Measurements from ENCODE around the gene ULBP2.
"Not testable (repeated sequence)": the region's sequence is repeated elsewhere in the genome, so short reads cannot be mapped to it uniquely, and the experiment has no call there.

ULBP2 gene

GRCh38 chr6:149965194-149966020, 23.6 kb downstream of the ULBP2 start:
- H3K27me3 ChIP-seq (ENCODE audit: control insufficient read depth, insufficient read depth, low read length) = peaks cover 26% of the 10 kb centered on the region
- H3K4me1 ChIP-seq (ENCODE audit: control insufficient read depth, insufficient read depth, low read length) = peaks cover 25% of the 10 kb centered on the region
- H3K9ac ChIP-seq (ENCODE audit: low read depth, low read length) = peak overlapping the region; percentile 87
- H3K36me3 ChIP-seq (ENCODE audit: insufficient read depth, low read length) = no peaks in the 10 kb centered on the region
- H3K4me2 ChIP-seq (ENCODE audit: low read length) = peak overlapping the region; percentile 99
- H3K9me3 ChIP-seq (replicated peaks; ENCODE audit: low read length) = no peaks in the 10 kb centered on the region
- H3K4me3 ChIP-seq (ENCODE audit: low read length) = peak overlapping the region; percentile 85

GRCh38 chr6:149966319-149966718, 24.5 kb downstream of the ULBP2 start:
- H3K27me3 ChIP-seq (ENCODE audit: control insufficient read depth, insufficient read depth, low read length) = peaks cover 22% of the 10 kb centered on the region
- not testable (repeated sequence) for H3K9me3 ChIP-seq (replicated peaks; ENCODE audit: low read length); H3K36me3 ChIP-seq (ENCODE audit: insufficient read depth, low read length); H3K4me3 ChIP-seq (ENCODE audit: low read length); H3K4me2 ChIP-seq (ENCODE audit: low read length); H3K9ac ChIP-seq (ENCODE audit: low read depth, low read length)
- H3K4me1 ChIP-seq (ENCODE audit: control insufficient read depth, insufficient read depth, low read length) = peaks cover 25% of the 10 kb centered on the region

GRCh38 chr6:149967591-149967990, 25.8 kb downstream of the ULBP2 start:
- H3K36me3 ChIP-seq (ENCODE audit: insufficient read depth, low read length) = no peaks in the 10 kb centered on the region
- no peak overlapping the region for H3K9ac ChIP-seq (ENCODE audit: low read depth, low read length)
- no peaks in the 10 kb centered on the region for H3K9me3 ChIP-seq (replicated peaks; ENCODE audit: low read length)
- peaks cover 22% of the 10 kb centered on the region for H3K27me3 ChIP-seq (ENCODE audit: control insufficient read depth, insufficient read depth, low read length)
- peaks cover 25% of the 10 kb centered on the region for H3K4me1 ChIP-seq (ENCODE audit: control insufficient read depth, insufficient read depth, low read length)
- no peak overlapping the region for H3K4me2 ChIP-seq (ENCODE audit: low read length)
- H3K4me3 ChIP-seq (ENCODE audit: low read length) = no peak overlapping the region

GRCh38 chr6:149967999-149968398, 26.2 kb downstream of the ULBP2 start:
- H3K9ac ChIP-seq (ENCODE audit: low read depth, low read length); H3K4me2 ChIP-seq (ENCODE audit: low read length); H3K36me3 ChIP-seq (ENCODE audit: insufficient read depth, low read length); H3K9me3 ChIP-seq (replicated peaks; ENCODE audit: low read length); H3K4me3 ChIP-seq (ENCODE audit: low read length): not testable (repeated sequence)
- H3K4me1 ChIP-seq (ENCODE audit: control insufficient read depth, insufficient read depth, low read length) = peaks cover 21% of the 10 kb centered on the region
- peaks cover 22% of the 10 kb centered on the region for H3K27me3 ChIP-seq (ENCODE audit: control insufficient read depth, insufficient read depth, low read length)

GRCh38 chr6:149968909-149969308, 27.1 kb downstream of the ULBP2 start:
- not testable (repeated sequence) for H3K9me3 ChIP-seq (replicated peaks; ENCODE audit: low read length); H3K4me2 ChIP-seq (ENCODE audit: low read length)

GRCh38 chr6:149969635-149970034, 27.8 kb downstream of the ULBP2 start:
- Histone ChIP-seq H3K27me3 (ENCODE audit: control insufficient read depth, insufficient read depth, low read length) (peaks cover 22% of the 10 kb centered on the region), H3K9ac (ENCODE audit: low read depth, low read length) (no peak overlapping the region)

More at GRCh38 chr6:149968909-149969308, 27.1 kb downstream of the ULBP2 start:
- H3K9ac ChIP-seq (ENCODE audit: low read depth, low read length); H3K4me3 ChIP-seq (ENCODE audit: low read length); H3K36me3 ChIP-seq (ENCODE audit: insufficient read depth, low read length): not testable (repeated sequence)
- peaks cover 23% of the 10 kb centered on the region for H3K27me3 ChIP-seq (ENCODE audit: control insufficient read depth, insufficient read depth, low read length)
- H3K4me1 ChIP-seq (ENCODE audit: control insufficient read depth, insufficient read depth, low read length) = peaks cover 12% of the 10 kb centered on the region

GRCh38 chr6:149974394-149974793, 32.6 kb downstream of the ULBP2 start:
- not testable (repeated sequence) for H3K4me2 ChIP-seq (ENCODE audit: low read length); H3K36me3 ChIP-seq (ENCODE audit: insufficient read depth, low read length); H3K4me3 ChIP-seq (ENCODE audit: low read length); H3K4me1 ChIP-seq (ENCODE audit: control insufficient read depth, insufficient read depth, low read length); H3K9me3 ChIP-seq (replicated peaks; ENCODE audit: low read length); H3K9ac ChIP-seq (ENCODE audit: low read depth, low read length)
- peaks cover 52% of the 10 kb centered on the region for H3K27me3 ChIP-seq (ENCODE audit: control insufficient read depth, insufficient read depth, low read length)

More at GRCh38 chr6:149969635-149970034, 27.8 kb downstream of the ULBP2 start:
- Histone ChIP-seq H3K36me3 (ENCODE audit: insufficient read depth, low read length) (no peaks in the 10 kb centered on the region), H3K9me3 (replicated peaks; ENCODE audit: low read length) (no peaks in the 10 kb centered on the region), H3K4me1 (ENCODE audit: control insufficient read depth, insufficient read depth, low read length) (peaks cover 7% of the 10 kb centered on the region), H3K4me2 (ENCODE audit: low read length) (no peak overlapping the region), H3K4me3 (ENCODE audit: low read length) (no peak overlapping the region)

GRCh38 chr6:149974825-149975224, 33.0 kb downstream of the ULBP2 start:
- no peaks in the 10 kb centered on the region for H3K4me1 ChIP-seq (ENCODE audit: control insufficient read depth, insufficient read depth, low read length)
- H3K36me3 ChIP-seq (ENCODE audit: insufficient read depth, low read length) = no peaks in the 10 kb centered on the region
- H3K4me2 ChIP-seq (ENCODE audit: low read length) = no peak overlapping the region
- no peak overlapping the region for H3K9ac ChIP-seq (ENCODE audit: low read depth, low read length)
- no peak overlapping the region for H3K4me3 ChIP-seq (ENCODE audit: low read length)
- H3K27me3 ChIP-seq (ENCODE audit: control insufficient read depth, insufficient read depth, low read length) = peaks cover 53% of the 10 kb centered on the region
- no peaks in the 10 kb centered on the region for H3K9me3 ChIP-seq (replicated peaks; ENCODE audit: low read length)

- Histone ChIP-seq H3K4me1 (ENCODE audit: control insufficient read depth, insufficient read depth, low read length) (no peaks in the 10 kb centered on the region), H3K4me2 (ENCODE audit: low read length) (no peak overlapping the region), H3K9me3 (replicated peaks; ENCODE audit: low read length) (no peaks in the 10 kb centered on the region), H3K4me3 (ENCODE audit: low read length) (no peak overlapping the region), H3K9ac (ENCODE audit: low read depth, low read length) (no peak overlapping the region), H3K27me3 (ENCODE audit: control insufficient read depth, insufficient read depth, low read length) (peaks cover 53% of the 10 kb centered on the region), H3K36me3 (ENCODE audit: insufficient read depth, low read length) (no peaks in the 10 kb centered on the region)
These were observed 33.6 kb downstream of the ULBP2 start for GRCh38 chr6:149975400-149975799.

- Histone ChIP-seq H3K4me3 (ENCODE audit: low read length) (no peak overlapping the region), H3K27me3 (ENCODE audit: control insufficient read depth, insufficient read depth, low read length) (peaks cover 61% of the 10 kb centered on the region), H3K4me2 (ENCODE audit: low read length) (no peak overlapping the region), H3K4me1 (ENCODE audit: control insufficient read depth, insufficient read depth, low read length) (no peaks in the 10 kb centered on the region), H3K9ac (ENCODE audit: low read depth, low read length) (no peak overlapping the region), H3K9me3 (replicated peaks; ENCODE audit: low read length) (no peaks in the 10 kb centered on the region), H3K36me3 (ENCODE audit: insufficient read depth, low read length) (no peaks in the 10 kb centered on the region)
These were observed 35.4 kb downstream of the ULBP2 start for GRCh38 chr6:149977221-149977620.

GRCh38 chr6:149978610-149979009, 36.8 kb downstream of the ULBP2 start:
- H3K36me3 ChIP-seq (ENCODE audit: insufficient read depth, low read length) = no peaks in the 10 kb centered on the region
- H3K9me3 ChIP-seq (replicated peaks; ENCODE audit: low read length) = no peaks in the 10 kb centered on the region
- no peaks in the 10 kb centered on the region for H3K4me1 ChIP-seq (ENCODE audit: control insufficient read depth, insufficient read depth, low read length)
- no peak overlapping the region for H3K4me2 ChIP-seq (ENCODE audit: low read length)
- peaks cover 74% of the 10 kb centered on the region for H3K27me3 ChIP-seq (ENCODE audit: control insufficient read depth, insufficient read depth, low read length)
- H3K4me3 ChIP-seq (ENCODE audit: low read length) = no peak overlapping the region
- H3K9ac ChIP-seq (ENCODE audit: low read depth, low read length) = no peak overlapping the region

GRCh38 chr6:149979293-149979692, 37.5 kb downstream of the ULBP2 start:
- Histone ChIP-seq H3K36me3 (ENCODE audit: insufficient read depth, low read length) (no peaks in the 10 kb centered on the region), H3K4me2 (ENCODE audit: low read length) (no peak overlapping the region), H3K27me3 (ENCODE audit: control insufficient read depth, insufficient read depth, low read length) (peaks cover 69% of the 10 kb centered on the region), H3K4me1 (ENCODE audit: control insufficient read depth, insufficient read depth, low read length) (no peaks in the 10 kb centered on the region), H3K4me3 (ENCODE audit: low read length) (no peak overlapping the region), H3K9ac (ENCODE audit: low read depth, low read length) (no peak overlapping the region), H3K9me3 (replicated peaks; ENCODE audit: low read length) (no peaks in the 10 kb centered on the region)

Data from skeletal muscle satellite cell (primary cell).